Measurements from ENCODE around the gene CDC14A.
A peak's percentile ranks its signal among the peaks of the same experiment; 100 is the strongest.

The CDC14A gene

GRCh38 chr1:100352267-100353070 is at the start of gene CDC14A:
Gene CDC14A (plus strand): TSS chr1:100352506. CDS start chr1:100352955, 449 bp downstream.
- DNase-seq (ENCODE audit: low read depth) = peak; percentile 91
- no peak for TF ChIP-seq CTCF (conservative IDR thresholded peaks at IDR 0.05; ENCODE audit: low read depth, low read length)
- H3K4me3 ChIP-seq (ENCODE audit: low read length) = peak within 1 kb of the TSS; percentile 91

- DNase-seq (ENCODE audit: low read depth) = no peak
- no peak overlapping the region for H3K4me3 ChIP-seq (ENCODE audit: low read length)
- TF ChIP-seq CTCF (conservative IDR thresholded peaks at IDR 0.05; ENCODE audit: low read depth, low read length) = no peak
Measured at GRCh38 chr1:100302739-100303138, 49.6 kb upstream of the CDC14A start.

- TF ChIP-seq CTCF (conservative IDR thresholded peaks at IDR 0.05; ENCODE audit: low read depth, low read length) = no peak
- no peak overlapping the region for H3K4me3 ChIP-seq (ENCODE audit: low read length)
- no peak for DNase-seq (ENCODE audit: low read depth)
Measured at GRCh38 chr1:100304227-100304626, 48.1 kb upstream of the CDC14A start.

GRCh38 chr1:100304921-100305320 is 47.4 kb upstream of the CDC14A start:
- no peak for TF ChIP-seq CTCF (conservative IDR thresholded peaks at IDR 0.05; ENCODE audit: low read depth, low read length)
- DNase-seq (ENCODE audit: low read depth) = no peak
- H3K4me3 ChIP-seq (ENCODE audit: low read length) = no peak overlapping the region

GRCh38 chr1:100305954-100306353 is 46.4 kb upstream of the CDC14A start:
- no peak overlapping the region for H3K4me3 ChIP-seq (ENCODE audit: low read length)
- TF ChIP-seq CTCF (conservative IDR thresholded peaks at IDR 0.05; ENCODE audit: low read depth, low read length) = no peak
- DNase-seq (ENCODE audit: low read depth) = no peak

GRCh38 chr1:100306735-100307313 is 45.5 kb upstream of the CDC14A start:
- H3K4me3 ChIP-seq (ENCODE audit: low read length) = no peak overlapping the region
- DNase-seq (ENCODE audit: low read depth) = no peak
- TF ChIP-seq CTCF (conservative IDR thresholded peaks at IDR 0.05; ENCODE audit: low read depth, low read length) = no peak

GRCh38 chr1:100308777-100309176 is 43.5 kb upstream of the CDC14A start:
- DNase-seq (ENCODE audit: low read depth) = no peak
- TF ChIP-seq CTCF (conservative IDR thresholded peaks at IDR 0.05; ENCODE audit: low read depth, low read length) = no peak
- no peak overlapping the region for H3K4me3 ChIP-seq (ENCODE audit: low read length)
